ENCODE measurements around the gene LDLRAP1.

DNA sequence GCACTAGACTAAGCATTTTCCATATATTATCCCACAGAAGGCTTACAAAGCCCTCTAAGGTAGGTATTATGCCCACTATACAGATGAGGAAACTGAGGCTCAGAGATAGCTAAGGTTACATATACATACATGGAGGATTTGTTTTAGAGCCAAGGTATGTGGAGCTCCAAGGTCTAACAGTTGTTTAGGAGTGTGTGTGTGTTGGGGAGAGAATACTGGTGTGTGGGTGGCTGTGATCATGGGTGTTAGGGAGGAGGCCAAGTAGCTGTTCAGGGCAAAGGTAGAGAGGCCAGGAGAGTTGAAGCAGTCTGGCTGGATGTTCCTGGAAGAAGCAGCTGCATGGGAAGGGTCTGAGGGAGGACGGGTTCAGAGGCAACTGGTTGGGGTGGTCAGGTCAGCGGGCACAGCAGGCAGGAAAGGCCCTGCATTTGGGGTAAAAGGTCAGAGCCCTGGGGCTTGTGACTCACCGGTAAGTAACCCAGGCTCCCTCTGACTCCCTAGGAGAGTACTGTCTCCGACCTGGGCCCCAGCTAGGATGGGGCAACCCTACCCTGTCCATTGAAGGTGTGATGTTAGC lies 5.1 kb upstream of the LDLRAP1 start:
- TF ChIP-seq CTCF (IDR thresholded peaks at IDR 0.05) = no peak
- TF ChIP-seq EZH2 (IDR thresholded peaks at IDR 0.05) = no peak
- no peak for TF ChIP-seq EZH2phosphoT487 (IDR thresholded peaks at IDR 0.05)
